ENCODE data around the gene NUCB1.
A peak's percentile ranks its signal among the peaks of the same experiment; 100 is the strongest.

NUCB1 gene

GRCh38 chr19:48938256-48938655, 38.1 kb downstream of the NUCB1 start:
- DNase-seq: no peak

- DNase-seq: no peak
Measured at GRCh38 chr19:48940902-48941301, 40.8 kb downstream of the NUCB1 start.

GRCh38 chr19:48943081-48943480, 43.0 kb downstream of the NUCB1 start:
- no peak for DNase-seq

GRCh38 chr19:48945415-48945814, 45.3 kb downstream of the NUCB1 start:
- no peak for DNase-seq

GRCh38 chr19:48945817-48946216, 45.7 kb downstream of the NUCB1 start:
- no peak for DNase-seq

GRCh38 chr19:48946463-48947257, 46.5 kb downstream of the NUCB1 start:
- no peak for DNase-seq

GRCh38 chr19:48947258-48947542, 47.1 kb downstream of the NUCB1 start:
- DNase-seq: no peak

- no peak for DNase-seq
Measured at GRCh38 chr19:48950159-48950558, 50.0 kb downstream of the NUCB1 start.

GRCh38 chr19:48950830-48951519, 50.9 kb downstream of the NUCB1 start:
- no peak for DNase-seq

- DNase-seq: no peak
Measured at GRCh38 chr19:48953141-48953540, 53.0 kb downstream of the NUCB1 start.

- no peak for DNase-seq
Measured at GRCh38 chr19:48953990-48954594, 54.0 kb downstream of the NUCB1 start.

- peak; percentile 95 for DNase-seq
Measured at GRCh38 chr19:48954595-48955307, 54.6 kb downstream of the NUCB1 start, which contains the start of gene BAX. Gene BAX, plus strand, starts transcription at chr19:48954875. Its CDS starts 54 bp downstream, at chr19:48954929.

GRCh38 chr19:48955308-48955958, 55.3 kb downstream of the NUCB1 start:
- no peak for DNase-seq

GRCh38 chr19:48958006-48958405, 57.9 kb downstream of the NUCB1 start:
- no peak for DNase-seq

- no peak for DNase-seq
Measured at GRCh38 chr19:48959341-48960239, 59.5 kb downstream of the NUCB1 start.

GRCh38 chr19:48961051-48961649, 61.0 kb downstream of the NUCB1 start:
- no peak for DNase-seq

GRCh38 chr19:48961673-48962028, 61.5 kb downstream of the NUCB1 start:
- no peak for DNase-seq

- DNase-seq: peak; percentile 23
Measured at GRCh38 chr19:48962029-48962848, 62.1 kb downstream of the NUCB1 start.

GRCh38 chr19:48962849-48963165, 62.7 kb downstream of the NUCB1 start:
- no peak for DNase-seq

- DNase-seq: peak; percentile 70
Measured at GRCh38 chr19:48963371-48964204, 63.5 kb downstream of the NUCB1 start.
